ENCODE results near the gene VWA5B2. TPM values are rescaled to one million over a fixed set of nuclear protein-coding genes. Genes with fewer than 3 reads are reported as not detected.

Gene VWA5B2
- total and polyA plus RNA-seq, 2 of the 4 experiments (the other 2 are of a cell fraction), result not detected

GRCh38 chr3:184259878-184260723, 30.7 kb downstream of the VWA5B2 start:
- Histone ChIP-seq H2AK9ac (replicated peaks; ENCODE audit: low read depth, low read length, poor library complexity) (no peak overlapping the region), H3K9me3 (ENCODE audit: control insufficient read depth, insufficient read depth, low read length) (no peaks in the 10 kb centered on the region), H3K9me1 (ENCODE audit: insufficient read depth, low read length) (no peaks in the 10 kb centered on the region), H3K4me2 (ENCODE audit: low read depth, low read length) (peak overlapping the region; percentile 72), H4K8ac (ENCODE audit: low read depth in 2 of 2, low read length in 2 of 2) (no peak overlapping the region), H4K5ac (ENCODE audit: low read depth, low read length) (no peak overlapping the region), H4K91ac (ENCODE audit: insufficient read depth, low read depth, low read length) (no peak overlapping the region), H2AFZ (replicated peaks; ENCODE audit: low read length, poor library complexity) (peak overlapping the region; percentile 58), H3K14ac (replicated peaks; ENCODE audit: low read depth, low read length) (no peak overlapping the region), H3K79me1 (ENCODE audit: low read depth in 1 of 2, low read length in 2 of 2) (no peaks in the 10 kb centered on the region), H3K18ac (ENCODE audit: low read depth, low read length) (no peak overlapping the region), H3K27me3 (ENCODE audit: control insufficient read depth, insufficient read depth, low read length) (peaks cover 33% of the 10 kb centered on the region), H2AK5ac (ENCODE audit: low read depth, low read length) (no peak overlapping the region), H3K4ac (ENCODE audit: low read depth, low read length) (no peak overlapping the region), H3K4me1 (ENCODE audit: control insufficient read depth, insufficient read depth, low read length) (peaks cover 2% of the 10 kb centered on the region; the same call in 1 of the 2 replicates), H2BK5ac (ENCODE audit: low read depth, low read length, poor library complexity, severe bottlenecking) (no peak overlapping the region), H3K4me3 (ENCODE audit: insufficient read depth, low read depth, low read length) (peak overlapping the region; percentile 31), H3K27ac (ENCODE audit: insufficient read depth, low read length) (no peak overlapping the region), H2BK120ac (ENCODE audit: low read depth, low read length) (no peak overlapping the region), H3K9ac (ENCODE audit: low read depth, low read length) (no peak overlapping the region), H2BK20ac (ENCODE audit: low read depth, low read length) (no peak overlapping the region), H3K23ac (ENCODE audit: low read depth, low read length) (peak overlapping the region; percentile 82; the same call in 1 of the 2 replicates), H3K56ac (ENCODE audit: extremely low read depth, insufficient read depth, low read length) (no peak overlapping the region), H3K36me3 (ENCODE audit: control insufficient read depth, insufficient read depth, low read length) (0 out of 2 replicates have a peak, but pooled peaks cover 2% of the 10 kb centered on the region), H2BK15ac (ENCODE audit: low read depth, low read length) (no peak overlapping the region), H4K20me1 (ENCODE audit: insufficient read depth, low read length) (peaks cover 8% of the 10 kb centered on the region)
- ChIA-PET POLR2A (ENCODE audit: unreplicated experiment) (no interaction called here), CTCF (interaction anchor here (1.1 kb wide), 1 partner anchor 365 kb away, joined by 3 read pairs; no protein-coding TSS in a partner anchor)
- ATAC-seq (ENCODE audit: low read depth) (peak; percentile 77), DNase-seq (peak; percentile 17)
- no TSS peak for BruUV-seq (replicated peaks)
- dilution Hi-C loops (cut with HindIII; ENCODE audit: low sequenced_read_pairs, unreplicated experiment) (no loop called here), in situ Hi-C loops (cut with MboI; ENCODE audit: low sequenced_read_pairs) (loop anchor here (10.0 to 25.0 kb wide), 2 partner anchors 365 to 798 kb away; no protein-coding TSS in a partner anchor), intact Hi-C loops (cut with micrococcal nuclease) (loop anchor here (10.0 kb wide), 1 partner anchor 245 kb away; the partner anchor contains the start of gene ABCC5)
- TF ChIP-seq NFE2L2 (IDR thresholded peaks at IDR 0.05; ENCODE audit: low read depth, low read length) (no peak), CEBPB (IDR thresholded peaks at IDR 0.05; ENCODE audit: low read depth, low read length) (no peak), CHD1 (IDR thresholded peaks at IDR 0.05; ENCODE audit: low read depth, low read length) (no peak), POLR2A (IDR thresholded peaks at IDR 0.05; ENCODE audit: low read depth, low read length) (no peak), FOS (IDR thresholded peaks at IDR 0.05; ENCODE audit: low read depth, low read length) (no peak), MAZ (IDR thresholded peaks at IDR 0.05; ENCODE audit: borderline replicate concordance, low read depth, low read length) (peak; percentile 85), RFX5 (IDR thresholded peaks at IDR 0.05; ENCODE audit: low read depth, low read length) (no peak), RCOR1 (IDR thresholded peaks at IDR 0.05; ENCODE audit: insufficient replicate concordance, low read length) (no peak), MAFK (IDR thresholded peaks at IDR 0.05; ENCODE audit: low read depth, low read length) (no peak), MXI1 (IDR thresholded peaks at IDR 0.05; ENCODE audit: borderline replicate concordance, low read depth, low read length) (peak; percentile 70; the same call in 1 of the 2 replicates)
- 1% methylated on average over 58 of the region's 91 CpGs; no CpG with 5 or more reads in 1 of the 2 experiments for WGBS, 2 experiments (ENCODE audit: extremely low coverage in 2 of 2, insufficient read length in 1 of 2)
